ENCODE results near the gene CEP95. TPM values are rescaled to one million over a fixed set of nuclear protein-coding genes. Genes with fewer than 3 reads are reported as not detected.

Gene CEP95
- polyA plus RNA-seq, 1 donor from 2014 or later = 220 TPM

GRCh38 chr17:64554028-64554637 lies 47.4 kb downstream of the CEP95 start:
- Histone ChIP-seq H3F3A (ENCODE audit: insufficient read depth, low read length, poor library complexity, severe bottlenecking) (no peaks in the 10 kb centered on the region), H3K36me3 (ENCODE audit: insufficient read depth, low read length) (peaks cover 10% of the 10 kb centered on the region), H3K79me2 (replicated peaks; ENCODE audit: insufficient read depth, low read length) (no peaks in the 10 kb centered on the region), H3K4me2 (ENCODE audit: low read length) (no peak overlapping the region), H3K9me3 (ENCODE audit: low read length) (no peaks in the 10 kb centered on the region), H4K20me1 (ENCODE audit: insufficient read depth) (no peaks in the 10 kb centered on the region), H3K4me3 (ENCODE audit: low read length) (no peak overlapping the region), H2AFZ (ENCODE audit: low read depth, low read length) (no peak overlapping the region), H3K27me3 (ENCODE audit: insufficient read depth, low read depth, low read length) (no peaks in the 10 kb centered on the region), H3K9ac (ENCODE audit: low read length) (no peak overlapping the region), H3K9me2 (ENCODE audit: insufficient read depth, low read length) (no peaks in the 10 kb centered on the region), H3K27ac (ENCODE audit: low read length) (no peak overlapping the region)
- TF ChIP-seq POLR2AphosphoS5 (IDR thresholded peaks at IDR 0.05) (no peak), MXI1 (conservative IDR thresholded peaks at IDR 0.05; ENCODE audit: poor library complexity, severe bottlenecking) (no peak), EP300 (conservative IDR thresholded peaks at IDR 0.05; ENCODE audit: poor library complexity, severe bottlenecking) (no peak), REST (IDR thresholded peaks at IDR 0.05; ENCODE audit: borderline replicate concordance) (no peak), CTCF (IDR thresholded peaks at IDR 0.05; ENCODE audit: poor library complexity, severe bottlenecking) (no peak), SMC3 (conservative IDR thresholded peaks at IDR 0.05; ENCODE audit: poor library complexity) (no peak), TAF1 (IDR thresholded peaks at IDR 0.05; ENCODE audit: low read depth) (no peak), EZH2 (IDR thresholded peaks at IDR 0.05; ENCODE audit: borderline replicate concordance, insufficient read depth, low read length, poor library complexity, severe bottlenecking) (no peak), RAD21 (conservative IDR thresholded peaks at IDR 0.05) (no peak)

- Histone ChIP-seq H3K9me2 (ENCODE audit: insufficient read depth, low read length) (no peaks in the 10 kb centered on the region), H3F3A (ENCODE audit: insufficient read depth, low read length, poor library complexity, severe bottlenecking) (no peaks in the 10 kb centered on the region), H3K79me2 (replicated peaks; ENCODE audit: insufficient read depth, low read length) (no peaks in the 10 kb centered on the region), H3K4me2 (ENCODE audit: low read length) (no peak overlapping the region), H3K36me3 (ENCODE audit: insufficient read depth, low read length) (peaks cover 10% of the 10 kb centered on the region), H3K27ac (ENCODE audit: low read length) (no peak overlapping the region), H3K27me3 (ENCODE audit: insufficient read depth, low read depth, low read length) (no peaks in the 10 kb centered on the region), H3K9me3 (ENCODE audit: low read length) (no peaks in the 10 kb centered on the region), H3K9ac (ENCODE audit: low read length) (no peak overlapping the region), H3K4me3 (ENCODE audit: low read length) (no peak overlapping the region), H2AFZ (ENCODE audit: low read depth, low read length) (no peak overlapping the region), H4K20me1 (ENCODE audit: insufficient read depth) (no peaks in the 10 kb centered on the region)
- TF ChIP-seq EP300 (conservative IDR thresholded peaks at IDR 0.05; ENCODE audit: poor library complexity, severe bottlenecking) = no peak
- no peak for TF ChIP-seq MXI1 (conservative IDR thresholded peaks at IDR 0.05; ENCODE audit: poor library complexity, severe bottlenecking)
- no peak for TF ChIP-seq POLR2AphosphoS5 (IDR thresholded peaks at IDR 0.05)
- no peak for TF ChIP-seq TAF1 (IDR thresholded peaks at IDR 0.05; ENCODE audit: low read depth)
- no peak for TF ChIP-seq EZH2 (IDR thresholded peaks at IDR 0.05; ENCODE audit: borderline replicate concordance, insufficient read depth, low read length, poor library complexity, severe bottlenecking)
- no peak for TF ChIP-seq REST (IDR thresholded peaks at IDR 0.05; ENCODE audit: borderline replicate concordance)
- no peak for TF ChIP-seq RAD21 (conservative IDR thresholded peaks at IDR 0.05)
- TF ChIP-seq SMC3 (conservative IDR thresholded peaks at IDR 0.05; ENCODE audit: poor library complexity) = no peak
- TF ChIP-seq CTCF (IDR thresholded peaks at IDR 0.05; ENCODE audit: poor library complexity, severe bottlenecking) = no peak
Observed at GRCh38 chr17:64555281-64555680, 48.5 kb downstream of the CEP95 start.

Data from neural cell (in vitro differentiated cells).